HEK293 (cell line): Measurements from ENCODE around the gene PREX1.

Experiments used
- CTCF ChIA-PET: fragments of 350-600 bp; formaldehyde crosslinking; extraction: SDS; loops from one replicate; lab custom pipeline; 2021; ENCODE audit warnings: antibody characterized with exemption; lab: Yijun Ruan, JAX
- POLR2A ChIA-PET: fragments of 300-600 bp; formaldehyde crosslinking; extraction: SDS; loops from one replicate; lab custom pipeline; 2020; ENCODE audit warnings: antibody characterized with exemption, inconsistent platforms; lab: Yijun Ruan, JAX
- H3K27ac ChIP-seq: fragments of 200-500 bp; sonication (Bioruptor generic); 2 replicates; pipeline ENCODE4 v1.5.1; 2014; ENCODE audit warnings: low read depth, low read length, control low read depth, inconsistent platforms; ENCODE audit errors: extremely low read depth
- H3K36me3 ChIP-seq, 2 experiments: fragments of 200-500 bp in 1 of 2; sonication (Bioruptor generic) in 1 of 2; 1 replicate in 1 of 2; 2 replicates in 1 of 2; pipeline ENCODE4 v1.5.1; 2014 to 2017; ENCODE audit warnings: inconsistent platforms in 2 of 2, low read length in 2 of 2; ENCODE audit not compliant: control insufficient read depth in 2 of 2, insufficient read depth in 1 of 2
- H3K4me1 ChIP-seq: fragments of 200-500 bp; sonication (Bioruptor generic); 2 replicates; pipeline ENCODE4 v1.5.1; 2014; ENCODE audit warnings: mild to moderate bottlenecking, low read length, inconsistent platforms; ENCODE audit not compliant: control insufficient read depth, insufficient read depth
- H3K4me3 ChIP-seq: 2 replicates; pipeline ENCODE4 v1.5.1; 2011; ENCODE audit warnings: low read depth, mild to moderate bottlenecking, control low read depth, low read length, moderate library complexity
- H3K9me3 ChIP-seq: fragments of 200-500 bp; sonication (Bioruptor generic); 2 replicates; pipeline ENCODE4 v1.5.1; 2014; ENCODE audit warnings: low read depth, low read length, inconsistent platforms; ENCODE audit not compliant: control insufficient read depth, insufficient read depth
- GLI4 ChIP-seq: fragments of 450-650 bp; formaldehyde crosslinking; IDR thresholded peaks from 2 replicates; pipeline ENCODE4 v1.5.1; 2016; ENCODE audit warnings: missing biosample characterization, missing genetic modification characterization
- KLF16 ChIP-seq: fragments of 450-650 bp; formaldehyde crosslinking; IDR thresholded peaks from 2 replicates; pipeline ENCODE4 v1.5.1; 2017; ENCODE audit warnings: missing biosample characterization, missing genetic modification characterization
- OVOL3 ChIP-seq: fragments of 450-650 bp; formaldehyde crosslinking; IDR thresholded peaks from 2 replicates; pipeline ENCODE4 v1.5.1; 2016; ENCODE audit warnings: missing biosample characterization, missing genetic modification characterization
- ZBTB7A ChIP-seq: fragments of 450-650 bp; formaldehyde crosslinking; IDR thresholded peaks from 2 replicates; pipeline ENCODE4 v1.5.1; 2016; ENCODE audit warnings: low read depth, missing biosample characterization, missing genetic modification characterization
- ZFP3 ChIP-seq: fragments of 450-650 bp; formaldehyde crosslinking; IDR thresholded peaks from 2 replicates; pipeline ENCODE4 v1.5.1; 2016; ENCODE audit warnings: low read depth, missing biosample characterization, missing genetic modification characterization
- ZNF114 ChIP-seq: fragments of 450-650 bp; formaldehyde crosslinking; IDR thresholded peaks from 2 replicates; pipeline ENCODE4 v1.5.0; 2017; ENCODE audit warnings: missing biosample characterization, missing genetic modification characterization
- ZNF133 ChIP-seq: fragments of 450-650 bp; formaldehyde crosslinking; IDR thresholded peaks from 2 replicates; pipeline ENCODE4 v1.5.1; 2016; ENCODE audit warnings: missing biosample characterization, missing genetic modification characterization
- ZNF140 ChIP-seq: fragments of 450-650 bp; formaldehyde crosslinking; IDR thresholded peaks from 2 replicates; pipeline ENCODE4 v1.5.1; 2016; ENCODE audit warnings: missing biosample characterization, missing genetic modification characterization
- ZNF549 ChIP-seq: fragments of 450-650 bp; IDR thresholded peaks from 2 replicates; pipeline ENCODE4 v1.5.1; 2018; ENCODE audit warnings: missing biosample characterization, missing genetic modification characterization, mild to moderate bottlenecking, inconsistent platforms, moderate library complexity
- ZNF596 ChIP-seq: fragments of 450-650 bp; IDR thresholded peaks from 2 replicates; pipeline ENCODE4 v1.5.0; 2018; ENCODE audit warnings: missing biosample characterization, mild to moderate bottlenecking, missing genetic modification characterization, moderate library complexity
- ZNF610 ChIP-seq: fragments of 450-650 bp; formaldehyde crosslinking; IDR thresholded peaks from 2 replicates; pipeline ENCODE4 v1.5.1; 2016; ENCODE audit warnings: missing biosample characterization, missing genetic modification characterization, borderline replicate concordance
- ZNF660 ChIP-seq: fragments of 450-650 bp; IDR thresholded peaks from 2 replicates; pipeline ENCODE4 v1.5.1; 2018; ENCODE audit warnings: missing biosample characterization, mild to moderate bottlenecking, missing genetic modification characterization
- ZNF785 ChIP-seq: fragments of 450-650 bp; formaldehyde crosslinking; IDR thresholded peaks from 2 replicates; pipeline ENCODE4 v1.5.1; 2016; ENCODE audit warnings: missing biosample characterization, missing genetic modification characterization
- TF ChIP-seq, protein P1 (sequence below): fragments of 450-650 bp; formaldehyde crosslinking; IDR thresholded peaks from 2 replicates; pipeline ENCODE4 v1.5.1; 2016; ENCODE audit warnings: missing biosample characterization, missing genetic modification characterization
- TF ChIP-seq, protein P2 (sequence below): fragments of 450-650 bp; formaldehyde crosslinking; IDR thresholded peaks from 2 replicates; pipeline ENCODE4 v1.5.1; 2016; ENCODE audit warnings: missing biosample characterization, missing genetic modification characterization
- TF ChIP-seq, protein P3 (sequence below): fragments of 450-650 bp; formaldehyde crosslinking; IDR thresholded peaks from 2 replicates; pipeline ENCODE4 v1.5.1; 2016; ENCODE audit warnings: missing biosample characterization, missing genetic modification characterization, low read depth

PREX1 gene

DNA sequence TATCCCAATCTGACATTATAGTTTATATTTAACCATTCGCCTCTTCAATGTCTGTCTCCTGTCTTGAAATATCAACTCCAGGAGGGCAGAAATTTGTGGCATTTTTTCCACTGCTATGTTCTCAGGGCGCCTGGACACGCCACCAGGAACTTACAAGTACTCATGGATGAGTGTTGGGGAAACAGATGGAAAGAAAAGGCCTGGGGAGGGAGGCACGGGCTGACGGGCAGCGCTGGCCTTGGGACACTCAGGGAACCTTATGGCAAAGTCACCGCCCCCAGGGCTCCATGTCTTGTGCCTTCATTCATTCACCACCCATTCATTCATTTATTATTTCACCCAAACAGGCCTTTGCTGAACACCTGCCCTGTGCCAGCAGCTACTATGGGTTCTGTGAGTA lies 222.9 kb downstream of the PREX1 start:
- H3K4me1 ChIP-seq = no peaks in the 10 kb centered on the region
- ChIA-PET POLR2A (no interaction called here), CTCF (interaction anchor here (1.8 kb wide), 1 partner anchor 16 kb away, joined by 6 read pairs; no protein-coding TSS in a partner anchor)
- no peak overlapping the region for H3K27ac ChIP-seq
- no peaks in the 10 kb centered on the region for H3K9me3 ChIP-seq
- H3K36me3 ChIP-seq = no peaks in the 10 kb centered on the region
- no peak overlapping the region for H3K4me3 ChIP-seq
- TF ChIP-seq ZNF610 (tag by site-specific recombination) = no peak

DNA sequence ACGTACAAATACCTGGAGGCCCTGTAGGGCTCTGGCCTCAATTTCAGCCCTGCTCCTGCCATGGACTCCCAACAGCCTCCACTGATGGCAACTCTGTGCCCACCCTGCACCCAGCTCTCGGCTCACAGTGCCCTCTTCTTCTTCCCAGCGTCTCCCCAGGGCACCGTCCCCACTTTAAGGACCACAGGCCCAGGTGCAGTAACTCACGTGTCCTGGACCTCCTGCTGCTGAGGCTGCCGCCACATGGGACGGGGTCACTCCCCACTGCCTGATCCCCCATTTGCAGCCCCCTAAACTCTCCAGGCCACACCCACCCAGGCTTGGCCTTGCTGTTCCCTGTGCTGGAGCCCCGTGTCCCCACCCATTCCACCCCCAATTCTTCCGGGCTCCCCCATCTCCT lies 223.4 kb downstream of the PREX1 start:
- H3K9me3 ChIP-seq = no peaks in the 10 kb centered on the region
- no peaks in the 10 kb centered on the region for H3K36me3 ChIP-seq
- no peak overlapping the region for H3K27ac ChIP-seq
- POLR2A ChIA-PET = no interaction called here
- H3K4me3 ChIP-seq = no peak overlapping the region
- TF ChIP-seq ZNF133 (tag by site-specific recombination) (no peak), ZNF549 (tag by site-specific recombination) (no peak), ZNF596 (tag by site-specific recombination) (no peak), GLI4 (no peak), ZNF114 (tag by site-specific recombination) (no peak)
- TF ChIP-seq, protein P1, sequence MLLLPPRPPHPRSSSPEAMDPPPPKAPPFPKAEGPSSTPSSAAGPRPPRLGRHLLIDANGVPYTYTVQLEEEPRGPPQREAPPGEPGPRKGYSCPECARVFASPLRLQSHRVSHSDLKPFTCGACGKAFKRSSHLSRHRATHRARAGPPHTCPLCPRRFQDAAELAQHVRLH (tag by site-specific recombination) = no peak
- TF ChIP-seq, protein P2, sequence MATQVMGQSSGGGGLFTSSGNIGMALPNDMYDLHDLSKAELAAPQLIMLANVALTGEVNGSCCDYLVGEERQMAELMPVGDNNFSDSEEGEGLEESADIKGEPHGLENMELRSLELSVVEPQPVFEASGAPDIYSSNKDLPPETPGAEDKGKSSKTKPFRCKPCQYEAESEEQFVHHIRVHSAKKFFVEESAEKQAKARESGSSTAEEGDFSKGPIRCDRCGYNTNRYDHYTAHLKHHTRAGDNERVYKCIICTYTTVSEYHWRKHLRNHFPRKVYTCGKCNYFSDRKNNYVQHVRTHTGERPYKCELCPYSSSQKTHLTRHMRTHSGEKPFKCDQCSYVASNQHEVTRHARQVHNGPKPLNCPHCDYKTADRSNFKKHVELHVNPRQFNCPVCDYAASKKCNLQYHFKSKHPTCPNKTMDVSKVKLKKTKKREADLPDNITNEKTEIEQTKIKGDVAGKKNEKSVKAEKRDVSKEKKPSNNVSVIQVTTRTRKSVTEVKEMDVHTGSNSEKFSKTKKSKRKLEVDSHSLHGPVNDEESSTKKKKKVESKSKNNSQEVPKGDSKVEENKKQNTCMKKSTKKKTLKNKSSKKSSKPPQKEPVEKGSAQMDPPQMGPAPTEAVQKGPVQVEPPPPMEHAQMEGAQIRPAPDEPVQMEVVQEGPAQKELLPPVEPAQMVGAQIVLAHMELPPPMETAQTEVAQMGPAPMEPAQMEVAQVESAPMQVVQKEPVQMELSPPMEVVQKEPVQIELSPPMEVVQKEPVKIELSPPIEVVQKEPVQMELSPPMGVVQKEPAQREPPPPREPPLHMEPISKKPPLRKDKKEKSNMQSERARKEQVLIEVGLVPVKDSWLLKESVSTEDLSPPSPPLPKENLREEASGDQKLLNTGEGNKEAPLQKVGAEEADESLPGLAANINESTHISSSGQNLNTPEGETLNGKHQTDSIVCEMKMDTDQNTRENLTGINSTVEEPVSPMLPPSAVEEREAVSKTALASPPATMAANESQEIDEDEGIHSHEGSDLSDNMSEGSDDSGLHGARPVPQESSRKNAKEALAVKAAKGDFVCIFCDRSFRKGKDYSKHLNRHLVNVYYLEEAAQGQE (tag by site-specific recombination) = no peak
- TF ChIP-seq, all 188 proteins: peak for 0
- no peaks in the 10 kb centered on the region for H3K4me1 ChIP-seq
- CTCF ChIA-PET = interaction anchor here (1.4 kb wide), 1 partner anchor 16 kb away, joined by 6 read pairs; no protein-coding TSS in a partner anchor

GRCh38 chr20:48603819-48604405 lies 223.9 kb downstream of the PREX1 start:
- TF ChIP-seq ZNF785 (tag by site-specific recombination) (no peak), KLF16 (tag by site-specific recombination) (no peak), ZNF660 (tag by site-specific recombination) (no peak), ZFP3 (tag by site-specific recombination) (no peak), ZNF140 (tag by site-specific recombination) (no peak), ZBTB7A (tag by site-specific recombination) (no peak), OVOL3 (tag by site-specific recombination) (no peak)
- TF ChIP-seq, protein P3, sequence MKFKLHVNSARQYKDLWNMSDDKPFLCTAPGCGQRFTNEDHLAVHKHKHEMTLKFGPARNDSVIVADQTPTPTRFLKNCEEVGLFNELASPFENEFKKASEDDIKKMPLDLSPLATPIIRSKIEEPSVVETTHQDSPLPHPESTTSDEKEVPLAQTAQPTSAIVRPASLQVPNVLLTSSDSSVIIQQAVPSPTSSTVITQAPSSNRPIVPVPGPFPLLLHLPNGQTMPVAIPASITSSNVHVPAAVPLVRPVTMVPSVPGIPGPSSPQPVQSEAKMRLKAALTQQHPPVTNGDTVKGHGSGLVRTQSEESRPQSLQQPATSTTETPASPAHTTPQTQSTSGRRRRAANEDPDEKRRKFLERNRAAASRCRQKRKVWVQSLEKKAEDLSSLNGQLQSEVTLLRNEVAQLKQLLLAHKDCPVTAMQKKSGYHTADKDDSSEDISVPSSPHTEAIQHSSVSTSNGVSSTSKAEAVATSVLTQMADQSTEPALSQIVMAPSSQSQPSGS (tag by site-specific recombination) = no peak
- ChIA-PET POLR2A (no interaction called here), CTCF (interaction anchor here (1.4 kb wide), 1 partner anchor 17 kb away, joined by 6 read pairs; no protein-coding TSS in a partner anchor)

More at GRCh38 chr20:48603819-48604405, 223.9 kb downstream of the PREX1 start:
- Histone ChIP-seq H3K9me3 (no peaks in the 10 kb centered on the region), H3K4me1 (no peaks in the 10 kb centered on the region), H3K4me3 (no peak overlapping the region), H3K27ac (no peak overlapping the region), H3K36me3 (no peaks in the 10 kb centered on the region)
